Osteoblast (primary cell): ENCODE results near the gene TCERG1L. TPM values are rescaled to one million over a fixed set of nuclear protein-coding genes. Genes with fewer than 3 reads are reported as not detected.

ENCODE experiments used
- DNase-seq: peaks from one replicate; pipeline ENCODE4 v3.0.0; 2011; ENCODE audit warnings: low spot score, mixed read lengths; ENCODE audit not compliant: insufficient read length; ENCODE audit errors: missing footprints
- H2AFZ ChIP-seq: 2 replicates; pipeline ENCODE4 v1.6.0; 2011; ENCODE audit warnings: mild to moderate bottlenecking, low read length
- H3K27ac ChIP-seq: 2 replicates; pipeline ENCODE4 v1.5.1; 2011; ENCODE audit warnings: mild to moderate bottlenecking, low read depth, low read length, moderate library complexity
- H3K27me3 ChIP-seq: 2 replicates; pipeline ENCODE4 v1.6.0; 2012; ENCODE audit warnings: mild to moderate bottlenecking, control low read depth, inconsistent platforms, low read length, moderate library complexity; ENCODE audit not compliant: insufficient read depth
- H3K36me3 ChIP-seq: 2 replicates; pipeline ENCODE4 v1.5.1; 2011; ENCODE audit warnings: mild to moderate bottlenecking, low read length, control low read depth, moderate library complexity; ENCODE audit not compliant: insufficient read depth
- H3K4me1 ChIP-seq: 2 replicates; pipeline ENCODE4 v1.5.1; 2011; ENCODE audit warnings: mild to moderate bottlenecking, low read length, control low read depth, moderate library complexity; ENCODE audit not compliant: insufficient read depth
- H3K4me2 ChIP-seq: 2 replicates; pipeline ENCODE4 v1.6.0; 2011; ENCODE audit warnings: mild to moderate bottlenecking, low read length; ENCODE audit not compliant: insufficient read depth
- H3K4me3 ChIP-seq: fragments of 200-600 bp; sonication (generic); 3 replicates; pipeline ENCODE4 v1.5.1; 2012; ENCODE audit warnings: mild to moderate bottlenecking, low read length, inconsistent platforms; ENCODE audit not compliant: insufficient read depth
- H3K79me2 ChIP-seq: 2 replicates; pipeline ENCODE4 v1.6.0; 2012; ENCODE audit warnings: mild to moderate bottlenecking, low read length, control low read depth, inconsistent platforms; ENCODE audit not compliant: insufficient read depth
- H3K9me3 ChIP-seq: 2 replicates; pipeline ENCODE4 v1.5.1; 2011; ENCODE audit warnings: low read depth, low read length, control low read depth
- H4K20me1 ChIP-seq: 2 replicates; pipeline ENCODE4 v1.6.0; 2012; ENCODE audit warnings: mild to moderate bottlenecking, low read length, control low read depth; ENCODE audit not compliant: insufficient read depth
- total RNA-seq: library from RNA; depleted of rRNA; stranded (reverse); fragments of >200 nt; gene quantifications from 2 replicates; pipeline ENCODE4 v1.2.3, GENCODE V29; 2012
- TF ChIP-seq, protein P1 (sequence below): IDR thresholded peaks from 2 replicates; pipeline ENCODE4 v1.5.1; 2011; ENCODE audit warnings: mild to moderate bottlenecking, low read depth, low read length, moderate library complexity; ENCODE audit errors: extremely low read depth

TCERG1L gene
- total RNA-seq, 1 donor: under 0.01 TPM

GRCh38 chr10:131049016-131049415 lies 262.5 kb downstream of the TCERG1L start:
- H2AFZ ChIP-seq: no peak overlapping the region
- no peak overlapping the region for H3K27ac ChIP-seq
- H4K20me1 ChIP-seq: no peaks in the 10 kb centered on the region
- TF ChIP-seq, protein P1, sequence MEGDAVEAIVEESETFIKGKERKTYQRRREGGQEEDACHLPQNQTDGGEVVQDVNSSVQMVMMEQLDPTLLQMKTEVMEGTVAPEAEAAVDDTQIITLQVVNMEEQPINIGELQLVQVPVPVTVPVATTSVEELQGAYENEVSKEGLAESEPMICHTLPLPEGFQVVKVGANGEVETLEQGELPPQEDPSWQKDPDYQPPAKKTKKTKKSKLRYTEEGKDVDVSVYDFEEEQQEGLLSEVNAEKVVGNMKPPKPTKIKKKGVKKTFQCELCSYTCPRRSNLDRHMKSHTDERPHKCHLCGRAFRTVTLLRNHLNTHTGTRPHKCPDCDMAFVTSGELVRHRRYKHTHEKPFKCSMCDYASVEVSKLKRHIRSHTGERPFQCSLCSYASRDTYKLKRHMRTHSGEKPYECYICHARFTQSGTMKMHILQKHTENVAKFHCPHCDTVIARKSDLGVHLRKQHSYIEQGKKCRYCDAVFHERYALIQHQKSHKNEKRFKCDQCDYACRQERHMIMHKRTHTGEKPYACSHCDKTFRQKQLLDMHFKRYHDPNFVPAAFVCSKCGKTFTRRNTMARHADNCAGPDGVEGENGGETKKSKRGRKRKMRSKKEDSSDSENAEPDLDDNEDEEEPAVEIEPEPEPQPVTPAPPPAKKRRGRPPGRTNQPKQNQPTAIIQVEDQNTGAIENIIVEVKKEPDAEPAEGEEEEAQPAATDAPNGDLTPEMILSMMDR: no peak
- no peaks in the 10 kb centered on the region for H3K4me1 ChIP-seq
- H3K36me3 ChIP-seq: no peaks in the 10 kb centered on the region
- no peak for DNase-seq
- H3K27me3 ChIP-seq: no peaks in the 10 kb centered on the region
- H3K79me2 ChIP-seq: no peaks in the 10 kb centered on the region
- no peaks in the 10 kb centered on the region for H3K9me3 ChIP-seq
- no peak overlapping the region for H3K4me3 ChIP-seq
- H3K4me2 ChIP-seq: no peak overlapping the region

DNA sequence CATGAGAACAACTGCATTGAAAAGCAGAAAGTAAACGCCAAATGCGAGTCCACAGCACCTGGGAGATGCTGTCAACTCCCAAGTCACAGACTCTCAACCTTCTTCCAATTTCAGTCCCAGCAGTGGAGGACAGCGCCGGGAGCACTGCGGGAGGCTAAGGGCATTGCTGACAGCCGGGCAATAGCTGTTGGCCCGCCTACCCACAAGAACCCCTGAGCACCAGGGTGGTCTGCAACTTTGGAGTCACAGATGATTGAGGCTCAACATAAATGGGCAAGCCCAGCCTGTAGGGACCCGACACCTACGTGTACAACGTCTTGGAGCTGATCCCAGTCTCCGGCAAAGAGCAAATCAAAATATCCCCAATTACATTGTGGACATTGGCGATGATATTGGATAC lies 262.9 kb downstream of the TCERG1L start:
- Histone ChIP-seq H3K4me3 (no peak overlapping the region), H3K4me1 (no peaks in the 10 kb centered on the region), H3K36me3 (no peaks in the 10 kb centered on the region), H2AFZ (no peak overlapping the region), H3K27me3 (no peaks in the 10 kb centered on the region), H4K20me1 (no peaks in the 10 kb centered on the region), H3K4me2 (no peak overlapping the region), H3K9me3 (no peaks in the 10 kb centered on the region), H3K27ac (no peak overlapping the region), H3K79me2 (no peaks in the 10 kb centered on the region)
- no peak for DNase-seq
- TF ChIP-seq, protein P1: no peak

DNA sequence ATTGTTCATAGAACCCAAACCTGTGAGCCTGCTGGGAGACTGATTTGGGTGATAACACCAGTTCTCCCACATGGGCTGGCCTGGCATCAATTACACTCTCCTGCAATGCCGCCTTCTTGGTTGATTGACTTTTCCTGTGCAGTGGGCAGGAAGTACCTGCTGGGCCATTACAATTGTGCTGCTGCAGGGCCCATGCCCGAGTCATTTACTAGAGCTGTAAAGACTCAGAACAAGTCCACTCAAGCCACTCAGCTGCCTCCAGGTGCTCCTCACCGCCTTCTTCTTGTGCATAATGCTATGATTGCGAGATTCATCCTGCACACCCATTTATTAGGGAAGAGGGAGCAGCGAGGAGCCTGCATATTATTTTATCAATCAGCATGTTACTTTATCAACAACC lies 264.0 kb downstream of the TCERG1L start:
- DNase-seq: no peak
- TF ChIP-seq, protein P1: no peak
- Histone ChIP-seq H3K9me3 (no peaks in the 10 kb centered on the region), H3K79me2 (no peaks in the 10 kb centered on the region), H3K27ac (no peak overlapping the region), H3K4me3 (no peak overlapping the region), H3K4me1 (no peaks in the 10 kb centered on the region), H3K4me2 (no peak overlapping the region), H2AFZ (no peak overlapping the region), H4K20me1 (no peaks in the 10 kb centered on the region), H3K36me3 (no peaks in the 10 kb centered on the region), H3K27me3 (no peaks in the 10 kb centered on the region)

- DNase-seq: no peak
- H4K20me1 ChIP-seq: no peaks in the 10 kb centered on the region
- H2AFZ ChIP-seq: no peak overlapping the region
- no peak overlapping the region for H3K4me3 ChIP-seq
- H3K27me3 ChIP-seq: no peaks in the 10 kb centered on the region
- no peaks in the 10 kb centered on the region for H3K9me3 ChIP-seq
- no peaks in the 10 kb centered on the region for H3K4me1 ChIP-seq
- no peak overlapping the region for H3K27ac ChIP-seq
- H3K79me2 ChIP-seq: no peaks in the 10 kb centered on the region
- H3K4me2 ChIP-seq: no peak overlapping the region
- TF ChIP-seq, protein P1: no peak
- H3K36me3 ChIP-seq: no peaks in the 10 kb centered on the region
Observed at GRCh38 chr10:131046194-131046593, 265.3 kb downstream of the TCERG1L start.
